Esophagus (tissue), 2 donors: Measurements from ENCODE around the gene UST. TPM values are rescaled to one million over a fixed set of nuclear protein-coding genes. Genes with fewer than 3 reads are reported as not detected.

Source experiments
- H3K27ac ChIP-seq, 2 donors: one replicate each; pipeline ENCODE4 v1.5.1; 2013; ENCODE audit warnings: low read depth in 2 of 2, mild to moderate bottlenecking in 2 of 2, inconsistent platforms in 1 of 2, low read length in 1 of 2, moderate library complexity in 1 of 2
- H3K27me3 ChIP-seq, 2 donors: one replicate each; pipeline ENCODE4 v1.6.1; 2013; ENCODE audit warnings: low read length in 2 of 2, control low read depth in 1 of 2, mild to moderate bottlenecking in 1 of 2; ENCODE audit not compliant: insufficient read depth in 2 of 2, control insufficient read depth in 1 of 2
- H3K36me3 ChIP-seq, 2 donors: one replicate each; pipeline ENCODE4 v1.6.1; 2013; ENCODE audit warnings: low read length in 1 of 2; ENCODE audit not compliant: control insufficient read depth in 2 of 2, insufficient read depth in 2 of 2
- H3K4me1 ChIP-seq, 2 donors: one replicate each; pipeline ENCODE4 v1.6.1; 2013; ENCODE audit warnings: low read length in 1 of 2; ENCODE audit not compliant: control insufficient read depth in 2 of 2, insufficient read depth in 2 of 2
- H3K4me3 ChIP-seq, 2 donors: one replicate each; pipeline ENCODE4 v1.5.1; 2013; ENCODE audit warnings: low read length in 2 of 2, mild to moderate bottlenecking in 2 of 2, low read depth in 1 of 2, moderate library complexity in 1 of 2
- H3K9me3 ChIP-seq, 2 donors: one replicate each; pipeline ENCODE4 v1.6.1; 2013; ENCODE audit warnings: mild to moderate bottlenecking in 2 of 2, low read depth in 1 of 2, low read length in 1 of 2, moderate library complexity in 1 of 2; ENCODE audit not compliant: control insufficient read depth in 2 of 2, insufficient read depth in 1 of 2
- WGBS, 2 donors: extraction: QIAGEN DNeasy Blood & Tissue Kit; methylation state at CpG; one replicate each; pipeline ENCODE4 v1.1.7; 2013; 5-methylcytosine and 5-hydroxymethylcytosine counted together
- polyA plus RNA-seq, 2 donors: library from polyadenylated mRNA; stranded (reverse); fragments of 200-250 nt; gene quantifications; one replicate each; pipeline ENCODE4 v1.2.3, GENCODE V29; 2013
- donor health status: healthy with polysubstance abuse.
- donor health status: Bipolar disorder and iron deficiency.

The UST gene
- polyA plus RNA-seq, 2 donors, result 1.7 to 2.4 TPM

- no peaks in the 10 kb centered on the region for H3K27me3 ChIP-seq
- H3K4me1 ChIP-seq, result no peaks in the 10 kb centered on the region
- no peak overlapping the region for H3K4me3 ChIP-seq
- no peak overlapping the region for H3K27ac ChIP-seq
- WGBS, 2 donors, result 83 to 86% methylated on average over 8 of the region's 8 CpGs
- H3K36me3 ChIP-seq, result peaks cover 0 to 2% of the 10 kb centered on the region in 2 donors
- H3K9me3 ChIP-seq, result no peaks in the 10 kb centered on the region
Measured at GRCh38 chr6:148924226-148925012, 177.6 kb downstream of the UST start.

- no peak overlapping the region for H3K4me3 ChIP-seq
- peaks cover 0 to 2% of the 10 kb centered on the region in 2 donors for H3K36me3 ChIP-seq
- H3K27ac ChIP-seq, result no peak overlapping the region
- WGBS, 2 donors, result 84 to 88% methylated on average over 2 of the region's 2 CpGs
- H3K4me1 ChIP-seq, result no peaks in the 10 kb centered on the region
- H3K27me3 ChIP-seq, result no peaks in the 10 kb centered on the region
- no peaks in the 10 kb centered on the region for H3K9me3 ChIP-seq
Measured at GRCh38 chr6:148925701-148926100, 178.9 kb downstream of the UST start.

GRCh38 chr6:148926478-148926877 lies 179.6 kb downstream of the UST start:
- no peaks in the 10 kb centered on the region for H3K9me3 ChIP-seq
- H3K27me3 ChIP-seq, result no peaks in the 10 kb centered on the region
- no peaks in the 10 kb centered on the region for H3K4me1 ChIP-seq
- no peak overlapping the region for H3K27ac ChIP-seq
- no peak overlapping the region for H3K4me3 ChIP-seq
- WGBS, 2 donors, result 91% methylated on average over 2 of the region's 2 CpGs
- H3K36me3 ChIP-seq, result peaks cover 0 to 2% of the 10 kb centered on the region in 2 donors

- Histone ChIP-seq H3K4me1 (no peaks in the 10 kb centered on the region), H3K27me3 (no peaks in the 10 kb centered on the region), H3K9me3 (no peaks in the 10 kb centered on the region), H3K27ac (no peak overlapping the region), H3K4me3 (no peak overlapping the region), H3K36me3 (peaks cover 0 to 2% of the 10 kb centered on the region in 2 donors)
- 93 to 100% methylated on average over 1 of the region's 1 CpG for WGBS, 2 donors
Measured at GRCh38 chr6:148927586-148927985, 180.8 kb downstream of the UST start.

GRCh38 chr6:148928811-148929210 lies 182.0 kb downstream of the UST start:
- 96 to 100% methylated on average over 1 of the region's 1 CpG for WGBS, 2 donors
- Histone ChIP-seq H3K9me3 (no peaks in the 10 kb centered on the region), H3K27me3 (no peaks in the 10 kb centered on the region), H3K36me3 (peaks cover 0 to 2% of the 10 kb centered on the region in 2 donors), H3K27ac (no peak overlapping the region), H3K4me1 (no peaks in the 10 kb centered on the region), H3K4me3 (no peak overlapping the region)

- no peaks in the 10 kb centered on the region for H3K9me3 ChIP-seq
- WGBS, 2 donors, result 88 to 95% methylated on average over 1 of the region's 1 CpG
- H3K27ac ChIP-seq, result no peak overlapping the region
- H3K4me3 ChIP-seq, result no peak overlapping the region
- no peaks in the 10 kb centered on the region for H3K4me1 ChIP-seq
- H3K36me3 ChIP-seq, result peaks cover 0 to 2% of the 10 kb centered on the region in 2 donors
- no peaks in the 10 kb centered on the region for H3K27me3 ChIP-seq
Measured at GRCh38 chr6:148932208-148932607, 185.4 kb downstream of the UST start.

GRCh38 chr6:148932731-148933130 lies 185.9 kb downstream of the UST start:
- no peaks in the 10 kb centered on the region for H3K4me1 ChIP-seq
- peaks cover 0 to 2% of the 10 kb centered on the region in 2 donors for H3K36me3 ChIP-seq
- no peak overlapping the region for H3K4me3 ChIP-seq
- no peaks in the 10 kb centered on the region for H3K9me3 ChIP-seq
- H3K27me3 ChIP-seq, result no peaks in the 10 kb centered on the region
- 77 to 81% methylated on average over 4 of the region's 4 CpGs for WGBS, 2 donors
- H3K27ac ChIP-seq, result no peak overlapping the region

- H3K4me1 ChIP-seq, result no peaks in the 10 kb centered on the region
- no peaks in the 10 kb centered on the region for H3K9me3 ChIP-seq
- H3K36me3 ChIP-seq, result no peaks in the 10 kb centered on the region
- H3K27ac ChIP-seq, result no peak overlapping the region
- H3K4me3 ChIP-seq, result no peak overlapping the region
- WGBS, 2 donors, result 60 to 69% methylated on average over 4 of the region's 4 CpGs
- H3K27me3 ChIP-seq, result no peaks in the 10 kb centered on the region
Measured at GRCh38 chr6:148934539-148934938, 187.7 kb downstream of the UST start.

- WGBS, 2 donors, result 52 to 55% methylated on average over 3 of the region's 3 CpGs
- Histone ChIP-seq H3K9me3 (no peaks in the 10 kb centered on the region), H3K27me3 (no peaks in the 10 kb centered on the region), H3K27ac (no peak overlapping the region), H3K36me3 (no peaks in the 10 kb centered on the region), H3K4me3 (no peak overlapping the region), H3K4me1 (no peaks in the 10 kb centered on the region)
Measured at GRCh38 chr6:148934961-148935360, 188.1 kb downstream of the UST start.
